WERI-Rb-1 (cell line): Measurements from ENCODE around the gene HDAC4.

ENCODE experiments used
- DNase-seq: peaks from one replicate; pipeline ENCODE4 v3.0.0-alpha.2; 2020
- H3K27ac ChIP-seq: fragments of 250-450 bp; sonication (Bioruptor Pico); 2 replicates; pipeline ENCODE4 v1.5.1; 2020; ENCODE audit warnings: mild to moderate bottlenecking, moderate library complexity
- H3K27me3 ChIP-seq: fragments of 250-450 bp; sonication (Bioruptor Pico); 2 replicates; pipeline ENCODE4 v1.5.1; 2021; ENCODE audit warnings: mild to moderate bottlenecking, low read depth, moderate library complexity; ENCODE audit not compliant: insufficient read depth, severe bottlenecking
- H3K36me3 ChIP-seq: fragments of 250-450 bp; sonication (Bioruptor Pico); 2 replicates; pipeline ENCODE4 v1.5.1; 2020; ENCODE audit warnings: mild to moderate bottlenecking, moderate library complexity
- H3K4me3 ChIP-seq: 2 replicates; pipeline ENCODE4 v1.5.1; 2011; ENCODE audit warnings: low read depth, mild to moderate bottlenecking, control low read depth, low read length
- H3K9me3 ChIP-seq: fragments of 250-450 bp; sonication (Bioruptor Pico); 2 replicates; pipeline ENCODE4 v1.5.1; 2021; ENCODE audit warnings: mild to moderate bottlenecking, moderate library complexity; ENCODE audit not compliant: severe bottlenecking
- CTCF ChIP-seq: IDR thresholded peaks from 2 replicates; pipeline ENCODE4 v1.5.1; 2011; ENCODE audit warnings: low read depth, mild to moderate bottlenecking, control low read depth, inconsistent platforms, low read length

Gene HDAC4

GRCh38 chr2:239432174-239432573 is 31.4 kb upstream of the HDAC4 start:
- Histone ChIP-seq H3K4me3 (no peak overlapping the region), H3K27me3 (peaks cover 93% of the 10 kb centered on the region), H3K36me3 (no peaks in the 10 kb centered on the region), H3K27ac (no peak overlapping the region), H3K9me3 (peaks cover 8% of the 10 kb centered on the region)
- no peak for TF ChIP-seq CTCF
- DNase-seq, result no peak

GRCh38 chr2:239431536-239431935 is 30.7 kb upstream of the HDAC4 start:
- Histone ChIP-seq H3K9me3 (peaks cover 5% of the 10 kb centered on the region), H3K36me3 (no peaks in the 10 kb centered on the region), H3K27ac (no peak overlapping the region), H3K27me3 (peaks cover 90% of the 10 kb centered on the region), H3K4me3 (no peak overlapping the region)
- no peak for TF ChIP-seq CTCF
- DNase-seq, result no peak

GRCh38 chr2:239429473-239430350 is 28.9 kb upstream of the HDAC4 start:
- TF ChIP-seq CTCF, result no peak
- Histone ChIP-seq H3K9me3 (peaks cover 5% of the 10 kb centered on the region), H3K36me3 (no peaks in the 10 kb centered on the region), H3K27ac (no peak overlapping the region), H3K27me3 (peaks cover 90% of the 10 kb centered on the region), H3K4me3 (no peak overlapping the region)
- DNase-seq, result no peak

GRCh38 chr2:239425631-239426030 is 24.8 kb upstream of the HDAC4 start:
- Histone ChIP-seq H3K36me3 (no peaks in the 10 kb centered on the region), H3K27ac (no peak overlapping the region), H3K9me3 (peaks cover 2% of the 10 kb centered on the region), H3K4me3 (no peak overlapping the region), H3K27me3 (peaks cover 82% of the 10 kb centered on the region)
- no peak for TF ChIP-seq CTCF
- DNase-seq, result no peak

GRCh38 chr2:239424337-239425045 is 23.7 kb upstream of the HDAC4 start:
- TF ChIP-seq CTCF, result no peak
- Histone ChIP-seq H3K27me3 (peaks cover 84% of the 10 kb centered on the region), H3K36me3 (no peaks in the 10 kb centered on the region), H3K9me3 (peaks cover 2% of the 10 kb centered on the region), H3K27ac (no peak overlapping the region), H3K4me3 (no peak overlapping the region)
- DNase-seq, result no peak
